Stimulated activated CD4-positive, alpha-beta T cell treated with anti-CD3 and anti-CD28 coated beads, Interleukin-1b, Interleukin-23, amount 100 ng/mL, for 4 hours (primary cell): Measurements from ENCODE around the gene POLR3B.
"Not testable (repeated sequence)": the region's sequence is repeated elsewhere in the genome, so short reads cannot be mapped to it uniquely, and the experiment has no call there.

ENCODE experiments used
- DNase-seq, 2 donors: peaks; one replicate each; pipeline ENCODE4 v3.0.0-alpha.2; 2020; ENCODE audit warnings: low read depth in 2 of 2

Gene POLR3B

GRCh38 chr12:106459534-106459933, 102.0 kb downstream of the POLR3B start:
- no peak for DNase-seq

GRCh38 chr12:106461730-106462129, 104.2 kb downstream of the POLR3B start:
- DNase-seq: no peak

DNA sequence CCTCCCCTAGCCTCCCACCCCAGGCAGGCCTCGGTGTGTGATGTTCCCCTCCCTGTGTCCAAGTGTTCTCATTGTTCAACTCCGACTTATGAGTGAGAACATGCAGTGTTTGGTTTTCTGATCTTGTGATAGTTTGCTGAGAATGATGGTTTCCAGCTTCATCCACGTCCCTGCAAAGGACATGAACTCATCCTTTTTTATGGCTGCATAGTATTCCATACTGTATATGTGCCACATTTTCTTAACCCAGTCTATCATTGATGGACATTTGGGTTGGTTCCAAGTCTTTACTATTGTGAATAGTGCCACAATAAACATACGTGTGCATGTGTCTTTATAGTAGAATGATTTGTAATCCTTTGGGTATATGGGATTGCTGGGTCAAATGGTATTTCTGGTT, 108.1 kb downstream of the POLR3B start:
- DNase-seq: not testable (repeated sequence)

- DNase-seq: not testable (repeated sequence)
Measured at GRCh38 chr12:106475662-106476061, 118.1 kb downstream of the POLR3B start.

DNA sequence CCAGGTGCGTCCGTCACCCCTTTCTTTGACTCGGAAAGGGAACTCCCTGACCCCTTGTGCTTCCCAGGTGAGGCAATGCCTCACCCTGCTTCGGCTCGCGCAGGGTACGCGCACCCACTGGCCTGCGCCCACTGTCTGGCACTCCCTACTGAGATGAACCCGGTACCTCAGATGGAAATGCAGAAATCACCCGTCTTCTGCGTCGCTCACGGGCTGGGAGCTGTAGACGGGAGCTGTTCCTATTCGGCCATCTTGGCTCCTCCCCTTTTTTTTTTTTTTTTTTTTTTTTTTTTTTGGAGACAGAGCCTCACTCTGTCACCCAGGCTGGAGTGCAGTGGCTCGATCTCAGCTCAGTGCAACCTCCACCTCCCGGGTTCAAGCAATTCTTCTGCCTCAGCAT, 120.1 kb downstream of the POLR3B start:
- not testable (repeated sequence) for DNase-seq

DNA sequence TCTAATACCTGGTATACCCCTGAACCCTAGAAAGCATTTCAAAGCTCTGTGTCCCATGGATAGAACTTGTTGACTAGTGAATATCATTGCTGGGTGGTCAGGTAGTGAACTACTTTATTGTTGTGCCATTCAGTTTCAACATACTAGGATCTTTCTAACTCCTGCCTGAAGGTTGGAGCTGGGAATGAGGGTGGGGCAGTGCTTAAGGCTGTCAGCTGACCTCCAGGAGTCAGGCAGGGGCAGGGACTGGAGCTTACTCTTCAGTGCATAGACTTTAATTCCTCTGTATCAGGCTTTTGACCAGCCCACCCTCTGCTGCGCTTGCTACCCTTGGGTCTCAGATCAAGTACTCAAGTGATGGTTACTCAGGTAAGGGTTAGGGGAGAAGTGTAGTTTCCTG, 122.7 kb downstream of the POLR3B start:
- DNase-seq: no peak

DNA sequence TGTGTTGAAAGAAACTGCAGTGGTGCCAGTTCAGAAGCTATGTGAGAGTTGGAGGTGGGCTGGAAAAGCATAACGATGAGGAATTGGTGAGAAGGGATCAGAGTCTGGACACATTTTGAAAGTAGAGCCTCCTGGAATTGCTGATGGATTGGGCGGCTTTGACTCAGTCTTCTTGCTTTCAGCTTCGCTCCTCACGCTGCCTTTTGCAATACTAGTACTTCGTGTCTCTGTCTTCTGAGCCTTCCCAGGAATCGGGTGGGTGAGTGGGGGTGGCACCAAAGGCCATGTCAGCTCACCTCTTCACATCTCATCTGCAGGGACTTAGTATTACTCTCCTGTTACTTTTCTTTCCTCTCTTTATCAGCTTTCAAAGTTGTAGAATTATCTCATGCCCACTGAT, 123.7 kb downstream of the POLR3B start:
- no peak for DNase-seq

- no peak for DNase-seq
Measured at GRCh38 chr12:106487664-106488063, 130.1 kb downstream of the POLR3B start.

GRCh38 chr12:106488884-106489283, 131.3 kb downstream of the POLR3B start:
- no peak for DNase-seq

DNA sequence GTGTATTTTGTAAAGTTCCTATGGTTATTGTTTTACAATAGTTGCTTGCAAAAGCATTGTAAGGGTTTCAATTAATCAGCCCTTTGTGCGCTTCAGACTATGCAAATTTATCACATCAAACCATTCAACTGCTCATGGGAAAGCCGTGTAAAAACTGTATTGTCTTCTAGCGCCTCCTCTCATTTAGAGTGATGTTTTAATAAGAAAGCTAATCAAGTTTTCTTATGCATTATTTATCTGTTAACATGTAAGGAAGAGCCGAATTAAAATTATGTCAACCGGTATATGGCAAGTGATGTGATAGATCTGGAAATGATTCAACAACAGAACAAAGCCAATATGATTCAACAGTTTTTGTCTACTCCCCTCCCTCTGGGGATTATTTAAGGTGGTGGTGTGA, 132.7 kb downstream of the POLR3B start:
- DNase-seq: no peak

DNA sequence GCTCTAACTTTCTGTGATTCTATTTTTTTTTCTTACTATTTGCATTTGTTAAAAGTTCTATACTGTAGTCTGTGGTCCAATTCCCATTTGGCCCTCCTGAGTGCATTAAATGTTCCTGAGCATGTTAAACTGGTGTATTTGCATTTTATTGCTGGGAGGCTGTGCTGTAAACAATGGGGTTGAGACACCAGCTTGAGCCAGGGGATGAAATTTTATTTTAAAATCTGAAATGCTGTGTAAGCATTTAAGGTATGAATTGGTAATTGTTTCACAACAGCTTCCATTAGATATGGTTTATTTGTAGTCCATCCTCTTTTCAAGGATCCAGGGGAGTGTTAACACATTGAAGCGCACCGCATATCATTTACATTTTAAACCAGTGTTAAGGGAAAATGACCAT, 135.3 kb downstream of the POLR3B start:
- DNase-seq: no peak

GRCh38 chr12:106493531-106493930, 136.0 kb downstream of the POLR3B start:
- DNase-seq: no peak

- no peak for DNase-seq
Measured at GRCh38 chr12:106495354-106495965, 137.9 kb downstream of the POLR3B start.

DNA sequence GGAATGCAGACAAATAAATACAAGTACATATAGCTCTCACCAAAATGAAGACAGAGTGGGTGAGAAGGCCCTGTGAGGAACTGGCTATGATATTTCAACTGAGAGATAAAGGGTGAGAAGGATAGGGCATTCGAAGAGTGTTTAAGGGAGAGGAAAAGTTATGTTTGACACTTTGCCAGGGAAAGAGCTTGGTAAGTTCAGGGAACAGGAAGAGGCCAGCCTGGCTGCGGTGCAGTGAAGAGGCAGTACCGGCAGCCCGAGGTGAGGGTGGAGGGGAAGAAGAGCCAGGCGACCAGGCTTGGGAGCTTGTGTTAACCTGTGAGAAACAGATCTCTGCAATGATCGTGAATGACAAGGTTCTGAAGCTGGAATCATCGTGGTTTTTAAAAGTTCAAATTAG, 140.5 kb downstream of the POLR3B start:
- no peak for DNase-seq

GRCh38 chr12:106499628-106500027, 142.1 kb downstream of the POLR3B start:
- DNase-seq: no peak

GRCh38 chr12:106506691-106507090, 149.1 kb downstream of the POLR3B start:
- DNase-seq: no peak

- no peak for DNase-seq
Measured at GRCh38 chr12:106508966-106509365, 151.4 kb downstream of the POLR3B start.

DNA sequence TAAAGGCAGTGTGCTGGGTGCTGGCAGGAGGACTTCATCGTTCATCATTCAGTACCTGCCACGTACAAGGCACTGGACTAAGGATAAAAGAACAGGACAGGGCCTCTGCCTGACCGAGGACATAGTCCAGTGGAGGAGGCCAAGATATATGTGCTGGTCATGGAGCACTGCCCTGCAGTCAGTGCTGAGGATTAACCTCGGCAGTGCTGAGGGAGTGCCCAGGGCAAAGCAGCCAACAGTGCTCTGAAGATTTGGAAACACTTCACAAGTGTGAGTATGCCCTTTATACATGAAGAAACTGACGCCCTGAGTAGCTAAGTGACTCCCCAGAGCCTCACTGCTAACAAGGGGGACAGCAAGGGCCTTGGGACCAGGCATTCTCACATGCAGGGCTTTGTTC, 153.8 kb downstream of the POLR3B start:
- DNase-seq: no peak

DNA sequence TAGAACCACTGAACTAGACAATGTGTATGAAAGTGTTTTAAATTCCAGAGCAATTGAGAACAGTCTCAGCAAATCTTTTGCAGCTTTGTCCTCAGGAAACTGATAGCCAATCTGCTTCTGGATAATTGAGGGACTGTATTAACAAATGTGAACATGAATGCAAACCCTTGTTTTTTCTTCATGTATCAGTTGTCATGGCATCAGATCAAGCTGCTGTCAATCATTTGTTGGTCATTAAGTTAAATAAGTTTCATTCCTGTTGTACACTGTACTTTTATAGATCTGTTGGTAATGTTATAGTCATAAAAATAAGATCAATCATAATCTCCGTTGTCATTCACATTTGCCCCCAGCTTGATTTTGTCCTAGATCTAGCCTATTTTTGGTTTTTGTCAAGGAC, 159.8 kb downstream of the POLR3B start:
- DNase-seq: no peak

- DNase-seq: no peak
Measured at GRCh38 chr12:106519607-106520021, 162.1 kb downstream of the POLR3B start.

DNA sequence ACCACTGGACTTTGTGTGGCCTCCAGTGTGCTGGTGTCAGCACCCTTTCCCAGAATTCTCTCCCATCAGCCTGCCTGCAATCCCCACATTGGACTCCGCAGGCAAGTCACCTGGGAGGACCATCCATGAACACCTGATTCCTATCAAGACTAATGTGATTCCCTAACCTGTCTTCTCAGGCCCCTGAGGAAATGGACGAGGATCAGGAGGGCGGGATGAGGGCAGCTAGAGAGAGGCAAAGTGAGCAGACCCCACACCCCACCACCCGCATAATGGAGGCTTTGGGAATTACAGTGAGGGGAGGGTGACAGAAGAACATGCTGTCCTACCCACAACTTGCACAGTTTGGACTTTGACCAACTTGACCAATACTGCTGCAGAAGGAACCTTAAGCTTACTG, 164.4 kb downstream of the POLR3B start:
- no peak for DNase-seq

DNA sequence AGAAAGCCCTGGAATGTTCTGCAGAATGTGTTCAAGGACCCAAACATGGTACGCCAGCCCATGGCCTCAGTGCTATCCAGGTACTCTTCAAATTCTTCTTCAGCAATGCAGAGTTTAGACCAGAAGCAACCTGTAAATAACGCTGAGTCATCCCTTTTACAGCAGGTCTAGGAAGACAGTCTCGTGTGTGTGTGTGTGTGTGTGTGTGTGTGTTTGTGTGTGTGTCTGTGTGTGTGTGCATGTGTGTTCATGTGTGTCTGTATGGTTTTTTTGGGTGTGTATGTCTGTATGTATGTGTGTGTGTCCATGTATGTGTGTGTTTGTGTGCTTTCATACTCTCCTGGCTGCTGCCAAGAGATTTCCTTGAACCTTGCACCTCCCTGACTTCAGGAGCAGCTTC, 165.2 kb downstream of the POLR3B start:
- DNase-seq: no peak

- DNase-seq: no peak
Measured at GRCh38 chr12:106527356-106527755, 169.8 kb downstream of the POLR3B start.

GRCh38 chr12:106541201-106541600, 183.7 kb downstream of the POLR3B start:
- no peak for DNase-seq
